Ascending aorta (tissue), 2 donors: Measurements from ENCODE around the gene UMODL1. TPM values are rescaled to one million over a fixed set of nuclear protein-coding genes. Genes with fewer than 3 reads are reported as not detected.

Source experiments
- DNase-seq, 2 donors: peaks; one replicate each; pipeline ENCODE4 v3.0.0-alpha.2; 2019; ENCODE audit warnings: low spot score in 2 of 2
- H3K27ac ChIP-seq, 2 donors: fragments of 200-600 bp; sonication (generic); one replicate each; pipeline ENCODE4 v1.5.1; 2016 to 2017; ENCODE audit warnings: mild to moderate bottlenecking in 1 of 2
- H3K27me3 ChIP-seq: fragments of 200-600 bp; sonication (generic); one replicate; pipeline ENCODE4 v1.5.1; 2017
- H3K36me3 ChIP-seq, 2 donors: fragments of 200-600 bp; sonication (generic); one replicate each; pipeline ENCODE4 v1.5.1; 2016
- H3K4me1 ChIP-seq, 2 donors: fragments of 200-600 bp; sonication (generic); one replicate each; pipeline ENCODE4 v1.5.1; 2016 to 2017; ENCODE audit warnings: mild to moderate bottlenecking in 1 of 2
- H3K4me3 ChIP-seq, 2 donors: fragments of 200-600 bp; sonication (generic); one replicate each; pipeline ENCODE4 v1.5.1; 2016 to 2017; ENCODE audit warnings: mild to moderate bottlenecking in 1 of 2
- H3K9me3 ChIP-seq, 2 donors: fragments of 200-600 bp; sonication (generic); one replicate each; pipeline ENCODE4 v1.5.1; 2016
- intact Hi-C: fragments of 100-400 bp; cut with DNase I; formaldehyde crosslinking; loops from one replicate; pipeline ENCODE4 v1.15.1; 2023
- total RNA-seq: library from RNA; depleted of rRNA; stranded (reverse); fragments of >200 nt; gene quantifications from one replicate; pipeline ENCODE4 v1.1.0, GENCODE V29; 2016
- TF ChIP-seq, protein P1 (sequence below), 3 experiments: fragments of 200-600 bp in 2 of 3; fragments of 450-650 bp in 1 of 3; sonication (generic) in 2 of 3; IDR thresholded peaks; one replicate each; pipeline ENCODE4 v1.5.1; 2016 to 2019; ENCODE audit warnings: antibody characterized with exemption in 3 of 3, mild to moderate bottlenecking in 1 of 3, moderate library complexity in 1 of 3

The UMODL1 gene
- total RNA-seq, 1 donor from 2014 or later = not detected

DNA sequence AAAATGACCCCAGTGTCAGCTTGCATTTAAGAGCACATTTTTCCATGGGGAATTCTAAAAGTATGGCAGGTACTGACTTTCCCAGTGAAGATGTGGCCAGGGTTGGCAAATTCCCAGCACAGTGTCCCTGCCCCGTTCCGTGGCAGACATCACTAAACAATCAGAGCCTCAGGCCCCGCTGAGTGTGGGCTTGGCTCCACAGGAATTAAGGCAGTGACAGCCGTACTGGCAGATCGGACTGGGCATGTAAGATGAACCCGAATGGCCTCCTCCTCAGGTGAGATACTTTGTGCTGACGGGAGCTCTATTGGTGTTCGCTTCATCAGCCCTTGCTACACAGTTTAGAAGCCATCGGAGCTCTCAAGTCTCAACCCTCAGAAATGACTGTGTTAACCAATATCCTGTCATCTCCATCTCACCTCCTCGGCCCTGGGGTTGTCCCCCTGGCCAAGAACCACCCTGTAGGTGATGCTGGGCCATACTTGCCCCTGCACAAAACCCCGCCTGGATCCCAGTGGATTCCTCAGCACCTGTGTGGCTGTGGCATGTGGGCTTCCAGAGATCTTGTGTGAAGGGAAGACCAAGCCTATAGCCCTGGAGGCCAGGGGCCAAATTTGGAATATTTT lies 118.9 kb downstream of the UMODL1 start:
- no peak overlapping the region for H3K4me3 ChIP-seq
- no peaks in the 10 kb centered on the region for H3K9me3 ChIP-seq
- intact Hi-C loops = no loop called here
- no peak overlapping the region for H3K27ac ChIP-seq
- H3K27me3 ChIP-seq = no peaks in the 10 kb centered on the region
- no peaks in the 10 kb centered on the region for H3K36me3 ChIP-seq
- no peaks in the 10 kb centered on the region for H3K4me1 ChIP-seq
- no peak for DNase-seq
- TF ChIP-seq, protein P1, sequence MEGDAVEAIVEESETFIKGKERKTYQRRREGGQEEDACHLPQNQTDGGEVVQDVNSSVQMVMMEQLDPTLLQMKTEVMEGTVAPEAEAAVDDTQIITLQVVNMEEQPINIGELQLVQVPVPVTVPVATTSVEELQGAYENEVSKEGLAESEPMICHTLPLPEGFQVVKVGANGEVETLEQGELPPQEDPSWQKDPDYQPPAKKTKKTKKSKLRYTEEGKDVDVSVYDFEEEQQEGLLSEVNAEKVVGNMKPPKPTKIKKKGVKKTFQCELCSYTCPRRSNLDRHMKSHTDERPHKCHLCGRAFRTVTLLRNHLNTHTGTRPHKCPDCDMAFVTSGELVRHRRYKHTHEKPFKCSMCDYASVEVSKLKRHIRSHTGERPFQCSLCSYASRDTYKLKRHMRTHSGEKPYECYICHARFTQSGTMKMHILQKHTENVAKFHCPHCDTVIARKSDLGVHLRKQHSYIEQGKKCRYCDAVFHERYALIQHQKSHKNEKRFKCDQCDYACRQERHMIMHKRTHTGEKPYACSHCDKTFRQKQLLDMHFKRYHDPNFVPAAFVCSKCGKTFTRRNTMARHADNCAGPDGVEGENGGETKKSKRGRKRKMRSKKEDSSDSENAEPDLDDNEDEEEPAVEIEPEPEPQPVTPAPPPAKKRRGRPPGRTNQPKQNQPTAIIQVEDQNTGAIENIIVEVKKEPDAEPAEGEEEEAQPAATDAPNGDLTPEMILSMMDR (IDR thresholded peaks at IDR 0.05) = no peak

DNA sequence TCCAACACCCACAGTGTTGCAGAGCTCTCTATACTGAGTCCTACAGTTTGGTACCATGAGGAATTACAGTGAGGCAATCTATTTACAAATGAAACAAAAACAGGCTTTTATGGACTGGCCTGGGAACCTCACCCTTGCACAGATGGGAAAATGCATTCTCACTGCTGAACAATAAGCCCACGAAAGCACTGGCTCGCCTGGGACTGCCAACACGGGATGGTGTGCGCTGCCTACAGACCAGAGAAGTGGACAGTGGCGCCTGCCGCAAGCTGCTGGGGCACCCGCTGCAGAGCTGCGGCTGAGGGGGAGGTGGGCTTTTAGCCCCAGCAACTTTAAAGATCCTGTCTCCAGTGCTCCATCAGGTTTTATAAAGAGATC lies 119.4 kb downstream of the UMODL1 start:
- Histone ChIP-seq H3K36me3 (no peaks in the 10 kb centered on the region), H3K9me3 (no peaks in the 10 kb centered on the region), H3K27me3 (no peaks in the 10 kb centered on the region), H3K27ac (no peak overlapping the region), H3K4me1 (no peaks in the 10 kb centered on the region), H3K4me3 (no peak overlapping the region)
- TF ChIP-seq, protein P1 (IDR thresholded peaks at IDR 0.05) = no peak
- intact Hi-C loops = no loop called here
- DNase-seq = no peak

- intact Hi-C loops = no loop called here
- no peaks in the 10 kb centered on the region for H3K9me3 ChIP-seq
- H3K36me3 ChIP-seq = no peaks in the 10 kb centered on the region
- H3K4me1 ChIP-seq = no peaks in the 10 kb centered on the region
- no peak for DNase-seq
- H3K27ac ChIP-seq = no peak overlapping the region
- TF ChIP-seq, protein P1 (IDR thresholded peaks at IDR 0.05) = no peak
- no peaks in the 10 kb centered on the region for H3K27me3 ChIP-seq
- no peak overlapping the region for H3K4me3 ChIP-seq
Measured at GRCh38 chr21:42191064-42191463, 119.9 kb downstream of the UMODL1 start.

DNA sequence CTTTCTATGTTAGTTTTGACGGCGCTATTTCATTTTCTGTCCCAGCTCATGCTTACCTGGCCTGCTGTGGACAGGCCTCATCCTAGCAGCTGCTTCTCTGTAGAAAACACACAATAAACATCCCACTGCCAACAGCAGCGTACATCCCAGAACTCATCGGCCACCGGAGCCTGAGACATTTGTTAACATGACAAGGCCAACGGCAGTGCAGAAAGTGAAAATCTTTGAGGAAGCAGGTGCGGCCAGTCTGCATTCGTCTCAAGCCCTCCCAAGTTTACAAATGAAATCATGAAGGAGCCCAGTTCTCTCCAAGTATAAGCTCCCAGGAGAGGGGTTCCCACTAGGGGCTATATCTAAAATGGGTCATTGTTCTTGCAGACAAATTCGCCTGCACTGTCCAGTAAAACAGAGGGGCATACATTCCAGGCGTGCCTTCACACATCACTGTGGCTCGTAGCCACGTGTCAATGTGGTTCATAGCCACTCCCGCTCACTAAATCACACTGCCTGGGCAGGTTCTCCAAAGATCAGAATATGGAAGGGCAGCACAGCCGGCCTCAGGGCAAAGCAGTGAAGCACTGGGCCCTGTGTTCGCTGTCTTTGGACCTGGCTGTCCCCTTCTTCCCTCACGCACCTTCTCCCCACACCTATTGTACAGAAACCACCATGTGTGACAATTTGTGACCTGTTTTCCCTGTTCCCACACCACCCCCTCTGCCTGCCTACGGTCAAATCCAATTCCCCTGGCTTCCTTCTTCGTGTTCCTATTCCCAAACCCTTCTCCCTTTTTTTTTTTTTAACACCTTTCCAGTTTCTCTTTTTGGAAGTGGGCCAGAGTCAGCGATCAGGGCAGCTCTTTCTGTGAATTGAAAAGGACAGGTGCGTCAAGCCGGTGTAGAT lies 120.8 kb downstream of the UMODL1 start:
- intact Hi-C loops = no loop called here
- Histone ChIP-seq H3K27me3 (no peaks in the 10 kb centered on the region), H3K27ac (no peak overlapping the region), H3K4me1 (no peaks in the 10 kb centered on the region), H3K4me3 (no peak overlapping the region), H3K36me3 (no peaks in the 10 kb centered on the region), H3K9me3 (no peaks in the 10 kb centered on the region)
- no peak for DNase-seq
- TF ChIP-seq, protein P1 (IDR thresholded peaks at IDR 0.05) = no peak

Other genes with a start within 250 kb of the UMODL1 start
- 20.5 TPM for gene PRDM15, start 192.0 kb upstream of the UMODL1 start, total RNA-seq
- 45.0 TPM for gene C2CD2, start 117.3 kb upstream of the UMODL1 start, total RNA-seq
- gene ZBTB21, start 61.0 kb upstream of the UMODL1 start, total RNA-seq = 11.1 TPM
- 39.5 TPM for gene ABCG1, start 147.8 kb downstream of the UMODL1 start, total RNA-seq
- gene TFF3, start 244.1 kb downstream of the UMODL1 start, total RNA-seq = not detected